Stimulated activated CD4-positive, alpha-beta T cell treated with anti-CD3 and anti-CD28 coated beads, Interleukin-15, amount 100 ng/mL, for 24 hours (primary cell): ENCODE results near the gene GFPT2.
A peak's percentile ranks its signal among the peaks of the same experiment; 100 is the strongest.

Experiments used
- DNase-seq: peaks from one replicate; pipeline ENCODE4 v3.0.0-alpha.2; 2020

The GFPT2 gene

GRCh38 chr5:180378438-180379344 is 25.6 kb upstream of the GFPT2 start:
- no peak for DNase-seq

GRCh38 chr5:180377556-180378197 is 24.5 kb upstream of the GFPT2 start:
- no peak for DNase-seq

GRCh38 chr5:180376511-180376910 is 23.4 kb upstream of the GFPT2 start:
- no peak for DNase-seq

GRCh38 chr5:180375955-180376354 is 22.8 kb upstream of the GFPT2 start:
- DNase-seq, result no peak

- no peak for DNase-seq
These were observed 22.2 kb upstream of the GFPT2 start for GRCh38 chr5:180375291-180375690.

- no peak for DNase-seq
These were observed 20.7 kb upstream of the GFPT2 start for GRCh38 chr5:180373870-180374269.

GRCh38 chr5:180373454-180373853 is 20.3 kb upstream of the GFPT2 start:
- DNase-seq, result no peak

- no peak for DNase-seq
These were observed 18.8 kb upstream of the GFPT2 start for GRCh38 chr5:180371949-180372348.

- DNase-seq, result no peak
These were observed 17.9 kb upstream of the GFPT2 start for GRCh38 chr5:180370861-180371641.

GRCh38 chr5:180367991-180368390 is 14.9 kb upstream of the GFPT2 start:
- DNase-seq, result no peak

GRCh38 chr5:180367300-180367699 is 14.2 kb upstream of the GFPT2 start:
- DNase-seq, result no peak

- no peak for DNase-seq
These were observed 13.2 kb upstream of the GFPT2 start for GRCh38 chr5:180366326-180366725.

GRCh38 chr5:180365829-180366228 is 12.7 kb upstream of the GFPT2 start:
- DNase-seq, result no peak

- DNase-seq, result no peak
These were observed 11.2 kb upstream of the GFPT2 start for GRCh38 chr5:180364306-180364856.

GRCh38 chr5:180360078-180360957 is 7.2 kb upstream of the GFPT2 start:
- no peak for DNase-seq

- no peak for DNase-seq
These were observed 5.6 kb upstream of the GFPT2 start for GRCh38 chr5:180358694-180359093.

- no peak for DNase-seq
These were observed 5.0 kb upstream of the GFPT2 start for GRCh38 chr5:180358179-180358578.

GRCh38 chr5:180354966-180355365 is 1.8 kb upstream of the GFPT2 start:
- DNase-seq, result no peak

GRCh38 chr5:180353980-180354452 is 880 bp upstream of the GFPT2 start:
- DNase-seq, result no peak

- peak; percentile 12 for DNase-seq
These were observed 754 bp downstream of the GFPT2 start for GRCh38 chr5:180352116-180353047.
